Adrenal gland (tissue), 12 donors: ENCODE results near the gene MACO1. TPM values are rescaled to one million over a fixed set of nuclear protein-coding genes. Genes with fewer than 3 reads are reported as not detected.

Experiments
- DNase-seq, 7 donors: peaks; one replicate each; pipeline ENCODE4 v3.0.0-alpha.2; 2019 to 2020
- H3K27ac ChIP-seq, 5 donors: fragments of 200-600 bp; sonication (generic) in 4 of 5; 1 replicate in 3 of 5; 2 replicates in 2 of 5; pipeline versions ENCODE4 v1.5.1 to v1.8.0; 2016 to 2020; ENCODE audit warnings: mild to moderate bottlenecking in 1 of 5
- H3K27me3 ChIP-seq: fragments of 200-600 bp; 2 replicates; pipeline ENCODE4 v1.8.0; 2021
- H3K36me3 ChIP-seq, 2 donors: fragments of 200-600 bp; replicated peaks in 1 of 2; 1 replicate in 1 of 2; 2 replicates in 1 of 2; pipeline versions ENCODE4 v1.5.1 to v1.8.0; 2018 to 2022
- H3K4me1 ChIP-seq, 2 donors: fragments of 200-600 bp; replicated peaks in 1 of 2; 1 replicate in 1 of 2; 2 replicates in 1 of 2; pipeline versions ENCODE4 v1.5.1 to v1.8.0; 2018 to 2021
- H3K4me3 ChIP-seq, 4 donors: fragments of 200-600 bp; sonication (generic) in 3 of 4; one replicate each; pipeline ENCODE4 v1.5.1; 2016 to 2018
- H3K9me3 ChIP-seq, 3 donors: fragments of 200-600 bp; sonication (generic) in 1 of 3; replicated peaks in 1 of 3; 1 replicate in 2 of 3; 2 replicates in 1 of 3; pipeline versions ENCODE4 v1.5.1 to v1.8.0; 2016 to 2021
- POLR2A ChIP-seq, 2 donors: fragments of 450-650 bp; IDR thresholded peaks; one replicate each; pipeline ENCODE4 v1.6.1; 2017; ENCODE audit warnings: antibody characterized with exemption in 2 of 2, mild to moderate bottlenecking in 2 of 2, moderate library complexity in 1 of 2
- WGBS, 4 donors: extraction: QIAGEN DNeasy Blood & Tissue Kit in 2 of 4; methylation state at CpG; one replicate each; pipeline versions ENCODE4 v1.1.5 to v1.1.7; 2013 to 2017; 5-methylcytosine and 5-hydroxymethylcytosine counted together
- intact Hi-C, 2 donors: fragments of 100-400 bp; cut with DNase I; formaldehyde crosslinking; loops; one replicate each; pipeline versions ENCODE4 v1.14.1 to v1.15.0; 2022 to 2023
- polyA plus RNA-seq, 3 donors: library from polyadenylated mRNA; stranded (reverse); fragments of 200-250 nt in 2 of 3; fragments of 350-450 nt in 1 of 3; fragmentation: Illumina TruSeq in 1 of 3; extraction: RNeasy Lipid Tissue Mini Kit (QIAGEN cat#74804) in 1 of 3; gene quantifications; one replicate each; pipeline ENCODE4 v1.2.3, GENCODE V29; 2013 to 2014
- total RNA-seq, 9 donors: library from RNA; depleted of rRNA in 4 of 9; stranded (reverse); fragments of >200 nt in 4 of 9; fragments of 120-200 nt in 1 of 9; fragmentation: NEBNext Ultra II Directional in 1 of 9; extraction: Animal tissue kit (Norgen Biotek cat#: 25700) in 1 of 9; gene quantifications; one replicate each; pipeline versions ENCODE4 v1.1.0 to v1.2.4, GENCODE V29; 2013 to 2023
- TF ChIP-seq, protein P1 (sequence below), 6 experiments: fragments of 450-650 bp in 4 of 6; fragments of 200-600 bp in 2 of 6; sonication (generic) in 1 of 6; IDR thresholded peaks; 1 replicate in 5 of 6; 2 replicates in 1 of 6; pipeline versions ENCODE4 v1.5.1 to v1.8.0; 2016 to 2021; ENCODE audit warnings: antibody characterized with exemption in 6 of 6, mild to moderate bottlenecking in 2 of 6, moderate library complexity in 1 of 6
- donor health status: healthy with polysubstance abuse.
- donor health status: Bipolar disorder and iron deficiency.
- donor health status: DM: yes; HTN: yes; CAD: no.
- donor health status: DM: no; HTN: no; CAD: no.
- donor health status: DM: no; HTN: no; CAD: no.
- donor health status: DM: yes; HTN: yes; CAD: no.

Gene MACO1
- total and polyA plus RNA-seq, 12 donors = 15.1 to 48.4 (median 29.6) TPM

DNA sequence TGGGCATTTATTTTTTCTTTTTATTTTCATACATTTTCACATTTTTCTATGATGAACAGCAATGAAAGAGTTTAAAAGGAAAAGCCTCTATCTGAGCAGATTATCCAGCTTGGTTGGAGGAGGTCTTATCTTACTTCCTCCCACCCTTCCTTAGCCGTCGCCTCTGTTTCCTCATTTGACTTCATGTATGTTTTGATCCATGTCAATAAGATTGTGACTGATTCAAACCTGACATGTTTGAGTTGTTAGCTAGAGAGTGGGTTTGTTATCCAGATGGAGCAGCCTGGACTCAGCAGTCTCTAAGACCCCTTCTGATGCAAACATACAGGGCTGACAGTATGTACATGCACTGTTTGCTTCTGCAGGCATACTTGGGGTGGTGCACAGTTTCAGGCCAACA is 31.2 kb downstream of the MACO1 start:
- TF ChIP-seq, protein P1, sequence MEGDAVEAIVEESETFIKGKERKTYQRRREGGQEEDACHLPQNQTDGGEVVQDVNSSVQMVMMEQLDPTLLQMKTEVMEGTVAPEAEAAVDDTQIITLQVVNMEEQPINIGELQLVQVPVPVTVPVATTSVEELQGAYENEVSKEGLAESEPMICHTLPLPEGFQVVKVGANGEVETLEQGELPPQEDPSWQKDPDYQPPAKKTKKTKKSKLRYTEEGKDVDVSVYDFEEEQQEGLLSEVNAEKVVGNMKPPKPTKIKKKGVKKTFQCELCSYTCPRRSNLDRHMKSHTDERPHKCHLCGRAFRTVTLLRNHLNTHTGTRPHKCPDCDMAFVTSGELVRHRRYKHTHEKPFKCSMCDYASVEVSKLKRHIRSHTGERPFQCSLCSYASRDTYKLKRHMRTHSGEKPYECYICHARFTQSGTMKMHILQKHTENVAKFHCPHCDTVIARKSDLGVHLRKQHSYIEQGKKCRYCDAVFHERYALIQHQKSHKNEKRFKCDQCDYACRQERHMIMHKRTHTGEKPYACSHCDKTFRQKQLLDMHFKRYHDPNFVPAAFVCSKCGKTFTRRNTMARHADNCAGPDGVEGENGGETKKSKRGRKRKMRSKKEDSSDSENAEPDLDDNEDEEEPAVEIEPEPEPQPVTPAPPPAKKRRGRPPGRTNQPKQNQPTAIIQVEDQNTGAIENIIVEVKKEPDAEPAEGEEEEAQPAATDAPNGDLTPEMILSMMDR (IDR thresholded peaks at IDR 0.05) = no peak
- no peak for TF ChIP-seq POLR2A (IDR thresholded peaks at IDR 0.05)
- no peaks in the 10 kb centered on the region for H3K27me3 ChIP-seq
- DNase-seq = no peak
- intact Hi-C loops = no loop called here
- H3K4me1 ChIP-seq = peaks cover 7 to 17% of the 10 kb centered on the region in 2 donors
- peaks cover 0 to 18% of the 10 kb centered on the region in 2 donors for H3K36me3 ChIP-seq
- 63 to 83% (median 71%) methylated on average over 2 of the region's 2 CpGs for whole genome bisulfite sequencing, 4 donors
- H3K27ac ChIP-seq = no peak overlapping the region
- H3K9me3 ChIP-seq = no peaks in the 10 kb centered on the region
- no peak overlapping the region for H3K4me3 ChIP-seq

DNA sequence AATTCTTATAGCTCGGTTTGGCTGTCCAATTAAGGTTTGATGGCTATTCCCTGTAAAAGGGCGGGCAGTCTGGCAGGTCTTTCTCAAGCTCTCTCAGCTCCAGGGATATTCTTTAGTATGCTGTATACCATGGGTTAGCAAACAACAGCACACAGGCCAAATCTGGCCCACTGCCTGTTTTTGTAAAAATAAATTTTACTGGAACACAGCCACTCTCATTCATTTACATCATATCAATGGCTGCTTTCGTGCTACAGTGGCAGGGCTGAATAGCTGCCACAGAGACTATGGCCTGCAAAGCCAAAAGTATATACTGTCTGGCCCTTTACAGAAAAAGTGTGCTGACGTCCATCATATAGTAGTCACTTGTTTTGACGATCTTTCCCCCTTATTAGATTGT is 32.0 kb downstream of the MACO1 start:
- intact Hi-C loops = no loop called here
- WGBS, 4 donors = 62 to 66% (median 63%) methylated on average over 5 of the region's 5 CpGs
- no peak overlapping the region for H3K4me3 ChIP-seq
- TF ChIP-seq, protein P1 (IDR thresholded peaks at IDR 0.05) = no peak
- no peak for TF ChIP-seq POLR2A (IDR thresholded peaks at IDR 0.05)
- DNase-seq = no peak
- H3K27ac ChIP-seq = no peak overlapping the region
- peaks cover 0 to 16% of the 10 kb centered on the region in 2 donors for H3K36me3 ChIP-seq
- no peaks in the 10 kb centered on the region for H3K9me3 ChIP-seq
- H3K27me3 ChIP-seq = no peaks in the 10 kb centered on the region
- H3K4me1 ChIP-seq = peaks cover 15 to 25% of the 10 kb centered on the region in 2 donors

GRCh38 chr1:25467193-25467592 is 36.5 kb downstream of the MACO1 start:
- H3K27ac ChIP-seq = peak overlapping the region in 4 of 5 donors; percentile 15 to 71 (median 61)
- DNase-seq = no peak
- no peaks in the 10 kb centered on the region for H3K36me3 ChIP-seq
- H3K4me1 ChIP-seq = peaks cover 23 to 43% of the 10 kb centered on the region in 2 donors
- no peak overlapping the region for H3K4me3 ChIP-seq
- H3K27me3 ChIP-seq = no peaks in the 10 kb centered on the region
- intact Hi-C loops = no loop called here
- 38 to 48% (median 41%) methylated on average over 4 of the region's 4 CpGs for WGBS, 4 donors
- no peaks in the 10 kb centered on the region for H3K9me3 ChIP-seq
- TF ChIP-seq, protein P1 (IDR thresholded peaks at IDR 0.05) = no peak
- TF ChIP-seq POLR2A (IDR thresholded peaks at IDR 0.05) = no peak

- TF ChIP-seq, protein P1 (IDR thresholded peaks at IDR 0.05) = no peak
- no peak for TF ChIP-seq POLR2A (IDR thresholded peaks at IDR 0.05)
- intact Hi-C loops = no loop called here
- H3K36me3 ChIP-seq = no peaks in the 10 kb centered on the region
- no peaks in the 10 kb centered on the region for H3K9me3 ChIP-seq
- peak overlapping the region in 3 of 5 donors; percentile 58 to 71 (median 64) for H3K27ac ChIP-seq
- no peak for DNase-seq
- no peak overlapping the region for H3K4me3 ChIP-seq
- WGBS, 4 donors = 35 to 47% (median 43%) methylated on average over 1 of the region's 1 CpG
- H3K27me3 ChIP-seq = no peaks in the 10 kb centered on the region
- peaks cover 23 to 40% of the 10 kb centered on the region in 2 donors for H3K4me1 ChIP-seq
Measured at GRCh38 chr1:25467616-25468015, 36.9 kb downstream of the MACO1 start.
